Measurements from ENCODE around the gene PRKAR1A. TPM values are rescaled to one million over a fixed set of nuclear protein-coding genes. Genes with fewer than 3 reads are reported as not detected.

PRKAR1A gene
- total RNA-seq (100 to 1,000 TPM in 3 of 5 donors, 10 to 100 TPM in 2; 22.6 to 323 (median 154) TPM), polyA plus RNA-seq (10 to 100 TPM; 38.9 to 89.5 (median 71.2) TPM)
- long read RNA-seq, donor 1, full-length matches to known transcripts = 30 of 51 reads
- long read RNA-seq, donor 1, partial matches to known transcripts = 21 of 51 reads
- long read RNA-seq, donor 1, other reads (novel, unspliced or antisense) = 0 of 51 reads
- long read RNA-seq, donor 2, full-length matches to known transcripts = 41 of 54 reads
- long read RNA-seq, donor 2, partial matches to known transcripts = 13 of 54 reads
- long read RNA-seq, donor 2, other reads (novel, unspliced or antisense) = 0 of 54 reads
- long read RNA-seq, donor 3, full-length matches to known transcripts = 31 of 37 reads
- long read RNA-seq, donor 3, partial matches to known transcripts = 6 of 37 reads
- long read RNA-seq, donor 3, other reads (novel, unspliced or antisense) = 0 of 37 reads
- long read RNA-seq, donor 4, full-length matches to known transcripts = 9 of 9 reads
- long read RNA-seq, donor 4, partial matches to known transcripts = 0 of 9 reads
- long read RNA-seq, donor 4, other reads (novel, unspliced or antisense) = 0 of 9 reads
- long read RNA-seq, donor 5, full-length matches to known transcripts = 59 of 87 reads
- long read RNA-seq, donor 5, partial matches to known transcripts = 22 of 87 reads
- long read RNA-seq, donor 5, other reads (novel, unspliced or antisense) = 6 of 87 reads
- long read RNA-seq, donor 6, full-length matches to known transcripts = 112 of 177 reads
- long read RNA-seq, donor 6, partial matches to known transcripts = 55 of 177 reads
- long read RNA-seq, donor 6, other reads (novel, unspliced or antisense) = 10 of 177 reads
- long read RNA-seq, donor 7, full-length matches to known transcripts = 45 of 65 reads
- long read RNA-seq, donor 7, partial matches to known transcripts = 20 of 65 reads
- long read RNA-seq, donor 7, other reads (novel, unspliced or antisense) = 0 of 65 reads
- long read RNA-seq, donor 8, full-length matches to known transcripts = 42 of 52 reads
- long read RNA-seq, donor 8, partial matches to known transcripts = 10 of 52 reads
- long read RNA-seq, donor 8, other reads (novel, unspliced or antisense) = 0 of 52 reads
- long read RNA-seq, donor 9, full-length matches to known transcripts = 32 of 246 reads
- long read RNA-seq, donor 9, partial matches to known transcripts = 214 of 246 reads
- long read RNA-seq, donor 9, other reads (novel, unspliced or antisense) = 0 of 246 reads
- long read RNA-seq, donor 10, full-length matches to known transcripts = 10 of 16 reads
- long read RNA-seq, donor 10, partial matches to known transcripts = 6 of 16 reads
- long read RNA-seq, donor 10, other reads (novel, unspliced or antisense) = 0 of 16 reads

DNA sequence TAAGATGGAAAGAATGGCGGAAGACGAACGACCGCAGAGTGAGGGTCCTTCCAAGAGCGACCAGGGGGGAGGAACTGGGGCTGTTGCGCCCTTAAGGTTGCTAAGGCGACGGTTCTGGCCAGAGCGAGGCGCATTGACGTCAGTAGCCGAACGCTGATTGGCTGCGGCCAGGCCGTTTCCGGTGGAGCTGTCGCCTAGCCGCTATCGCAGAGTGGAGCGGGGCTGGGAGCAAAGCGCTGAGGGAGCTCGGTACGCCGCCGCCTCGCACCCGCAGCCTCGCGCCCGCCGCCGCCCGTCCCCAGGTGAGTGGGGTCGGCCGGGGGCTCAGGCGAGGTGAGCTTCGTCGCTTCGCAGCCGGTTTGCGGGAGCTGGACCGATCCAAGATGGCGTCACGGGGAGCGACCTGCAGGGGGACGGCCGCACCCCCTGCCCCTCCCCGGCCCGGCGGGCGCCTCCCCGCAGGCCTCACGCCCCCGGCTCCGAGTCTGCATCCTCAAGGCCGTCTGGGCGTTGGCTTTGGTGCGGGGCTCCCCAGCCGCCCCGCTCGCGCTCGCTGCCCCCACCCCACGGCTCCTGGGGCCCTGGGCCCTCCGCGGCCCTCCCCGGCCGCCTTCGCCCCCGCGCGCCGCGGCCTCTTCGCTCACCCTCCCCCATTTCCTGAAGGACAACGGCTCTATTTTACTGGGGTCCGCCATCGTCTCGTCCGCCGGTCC lies at the start of gene PRKAR1A:
Gene PRKAR1A, plus strand, starts transcription at position 184 of the 713 bp plus-strand sequence. CDS start 2,970 bp downstream, outside the sequence.
- TF ChIP-seq EP300 (IDR thresholded peaks at IDR 0.05) (no peak), POLR2A (IDR thresholded peaks at IDR 0.05) (peak in 2 of 4 donors; percentile 65 to 83), POLR2AphosphoS5 (IDR thresholded peaks at IDR 0.05) (peak; percentile 88 to 97 (median 96))
- TF ChIP-seq, protein P1, sequence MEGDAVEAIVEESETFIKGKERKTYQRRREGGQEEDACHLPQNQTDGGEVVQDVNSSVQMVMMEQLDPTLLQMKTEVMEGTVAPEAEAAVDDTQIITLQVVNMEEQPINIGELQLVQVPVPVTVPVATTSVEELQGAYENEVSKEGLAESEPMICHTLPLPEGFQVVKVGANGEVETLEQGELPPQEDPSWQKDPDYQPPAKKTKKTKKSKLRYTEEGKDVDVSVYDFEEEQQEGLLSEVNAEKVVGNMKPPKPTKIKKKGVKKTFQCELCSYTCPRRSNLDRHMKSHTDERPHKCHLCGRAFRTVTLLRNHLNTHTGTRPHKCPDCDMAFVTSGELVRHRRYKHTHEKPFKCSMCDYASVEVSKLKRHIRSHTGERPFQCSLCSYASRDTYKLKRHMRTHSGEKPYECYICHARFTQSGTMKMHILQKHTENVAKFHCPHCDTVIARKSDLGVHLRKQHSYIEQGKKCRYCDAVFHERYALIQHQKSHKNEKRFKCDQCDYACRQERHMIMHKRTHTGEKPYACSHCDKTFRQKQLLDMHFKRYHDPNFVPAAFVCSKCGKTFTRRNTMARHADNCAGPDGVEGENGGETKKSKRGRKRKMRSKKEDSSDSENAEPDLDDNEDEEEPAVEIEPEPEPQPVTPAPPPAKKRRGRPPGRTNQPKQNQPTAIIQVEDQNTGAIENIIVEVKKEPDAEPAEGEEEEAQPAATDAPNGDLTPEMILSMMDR (IDR thresholded peaks at IDR 0.05) = no peak
- intact Hi-C loops (cut with DNase I; ENCODE audit: low total_unique reads) = no loop called here

DNA sequence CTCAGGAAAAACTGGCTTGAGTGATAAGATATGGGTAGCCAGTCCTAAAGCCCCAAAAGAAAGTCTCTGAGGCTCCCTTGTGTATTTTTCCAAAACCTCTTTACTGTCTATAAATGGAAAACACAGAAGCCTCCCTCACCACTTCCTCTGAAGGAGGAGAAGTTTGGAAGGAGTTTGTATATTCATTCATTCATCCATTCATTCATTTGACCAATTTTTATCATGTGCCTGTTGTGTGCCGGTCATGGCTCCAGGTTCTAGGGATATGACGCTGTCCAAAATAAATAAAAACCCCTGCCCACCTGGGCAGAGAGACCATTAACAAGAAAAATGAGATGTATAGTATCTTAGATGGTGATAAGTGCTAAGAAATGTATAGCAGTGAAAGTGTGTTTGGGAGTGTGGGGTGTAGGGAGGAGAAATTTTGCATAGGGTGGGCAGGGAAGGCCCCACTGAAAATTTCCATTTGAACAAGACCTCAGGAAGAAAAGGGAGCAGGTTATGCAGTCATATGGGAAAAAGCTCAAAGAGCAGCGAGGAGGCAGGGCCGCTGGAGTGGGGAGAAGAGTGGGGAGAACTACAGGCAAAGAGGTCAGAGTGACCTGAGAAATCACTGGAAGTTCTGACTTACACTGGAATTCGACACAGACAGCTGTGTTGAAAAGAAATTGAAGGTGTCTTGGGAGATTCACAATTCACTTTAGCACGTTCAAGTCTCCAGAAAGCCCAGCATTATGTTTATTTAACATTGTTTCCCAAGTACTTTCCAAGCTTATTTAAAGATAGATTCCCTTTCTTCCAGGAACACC lies 48.8 kb upstream of the PRKAR1A start:
- peaks cover 7 to 32% (median 11%) of the 10 kb centered on the region in 4 donors for H3K4me1 ChIP-seq
- no peaks in the 10 kb centered on the region for H3K27me3 ChIP-seq
- H3K4me3 ChIP-seq = no peak overlapping the region
- no peak overlapping the region for H3K27ac ChIP-seq
- H3K36me3 ChIP-seq = no peaks in the 10 kb centered on the region
- no peak for DNase-seq
- no peaks in the 10 kb centered on the region for H3K9me3 ChIP-seq
- intact Hi-C loops (cut with DNase I; ENCODE audit: low total_unique reads) = loop anchor here (10.0 kb wide), 1 partner anchor 289 kb away; no protein-coding TSS in a partner anchor
- TF ChIP-seq POLR2A (IDR thresholded peaks at IDR 0.05) (no peak), EP300 (IDR thresholded peaks at IDR 0.05) (no peak), POLR2AphosphoS5 (IDR thresholded peaks at IDR 0.05) (no peak)
- TF ChIP-seq, protein P1 (IDR thresholded peaks at IDR 0.05) = peak in 1 of 7 experiments; percentile 13
- 48 to 53% (median 49%) methylated on average over 6 of the region's 6 CpGs for WGBS, 5 donors

More for the DNA sequence above, at the start of gene PRKAR1A:
- Histone ChIP-seq H3K4me1 (peaks cover 19 to 63% (median 36%) of the 10 kb centered on the region in 4 donors), H3K27ac (peak within 1 kb of the TSS; percentile 99 to 100 (median 100)), H3K9me3 (no peaks in the 10 kb centered on the region), H3K27me3 (no peaks in the 10 kb centered on the region), H3K4me3 (peak within 1 kb of the TSS; percentile 59 to 98 (median 84)), H3K36me3 (peaks cover 11 to 23% (median 19%) of the 10 kb centered on the region in 4 donors)
- WGBS, 5 donors = 0 to 1% (median 1%) methylated on average over 22 to 81 of the region's 81 CpGs
- peak; percentile 95 to 99 for DNase-seq

DNA sequence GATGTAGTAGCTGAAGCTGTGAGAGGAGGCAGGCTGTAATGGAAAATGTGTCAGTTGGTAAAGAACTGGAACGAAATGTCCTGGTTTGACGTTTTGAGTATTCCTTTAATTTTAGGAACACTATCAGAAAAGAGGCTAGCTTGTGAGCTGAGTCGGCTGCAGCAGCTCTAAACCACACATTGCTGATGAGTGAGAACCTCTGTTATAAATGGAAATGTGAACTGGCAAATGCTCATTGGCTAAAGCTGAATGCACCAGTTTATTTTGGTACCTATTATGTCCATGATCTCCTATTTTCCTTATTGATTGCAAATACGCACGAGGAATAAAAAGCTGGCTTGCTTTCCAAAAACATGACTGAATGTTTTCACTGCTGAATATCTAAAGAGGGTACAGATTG lies 43.9 kb upstream of the PRKAR1A start:
- 55 to 76% (median 68%) methylated on average over 5 of the region's 5 CpGs for WGBS, 5 donors
- H3K4me1 ChIP-seq = peaks cover 0 to 5% (median 0%) of the 10 kb centered on the region in 4 donors

More for the DNA sequence above, 43.9 kb upstream of the PRKAR1A start:
- no peak for DNase-seq
- no peaks in the 10 kb centered on the region for H3K9me3 ChIP-seq
- intact Hi-C loops (cut with DNase I; ENCODE audit: low total_unique reads) = loop anchor here (10.0 kb wide), 1 partner anchor 294 kb away; no protein-coding TSS in a partner anchor
- no peaks in the 10 kb centered on the region for H3K36me3 ChIP-seq
- no peaks in the 10 kb centered on the region for H3K27me3 ChIP-seq
- TF ChIP-seq, protein P1 (IDR thresholded peaks at IDR 0.05) = no peak
- TF ChIP-seq EP300 (IDR thresholded peaks at IDR 0.05) (no peak), POLR2A (IDR thresholded peaks at IDR 0.05) (no peak), POLR2AphosphoS5 (IDR thresholded peaks at IDR 0.05) (no peak)
- H3K27ac ChIP-seq = no peak overlapping the region
- no peak overlapping the region for H3K4me3 ChIP-seq

All from stomach (tissue), 19 donors.